BLaER1 treated with 17β-estradiol and CSF1 and Interleukin-3, amounts not matched to agents 10 nM and 100 nM (cell line): ENCODE data around the gene MYBPC2.

Experiments
- H3K27ac ChIP-seq, 11 experiments: shearing (Covaris generic); formaldehyde crosslinking; 2 replicates each; pipeline ENCODE4 v1.8.1; 2022
- H3K27me3 ChIP-seq, 11 experiments: shearing (Covaris generic); formaldehyde crosslinking; 2 replicates each; pipeline ENCODE4 v1.8.1; 2022
- H3K36me3 ChIP-seq, 11 experiments: shearing (Covaris generic); formaldehyde crosslinking; 2 replicates each; pipeline ENCODE4 v1.8.1; 2022
- H3K4me1 ChIP-seq, 10 experiments: shearing (Covaris generic); formaldehyde crosslinking; 2 replicates each; pipeline ENCODE4 v1.8.1; 2022
- H3K4me2 ChIP-seq, 11 experiments: shearing (Covaris generic); formaldehyde crosslinking; 2 replicates each; pipeline ENCODE4 v1.8.1; 2022
- H3K4me3 ChIP-seq, 10 experiments: shearing (Covaris generic); formaldehyde crosslinking; 2 replicates each; pipeline ENCODE4 v1.8.1; 2022
- H3K9ac ChIP-seq, 11 experiments: shearing (Covaris generic); formaldehyde crosslinking; 2 replicates each; pipeline ENCODE4 v1.8.1; 2022
- H3K9me3 ChIP-seq, 11 experiments: shearing (Covaris generic); formaldehyde crosslinking; replicated peaks in 1 of 11; 2 replicates each; pipeline ENCODE4 v1.8.1; 2022
- H4K20me1 ChIP-seq, 11 experiments: shearing (Covaris generic); formaldehyde crosslinking; 2 replicates each; pipeline ENCODE4 v1.8.1; 2022
- Cebpa-rat ChIP-seq, 11 experiments: shearing (Covaris generic); IDR thresholded peaks; 2 replicates each; pipeline ENCODE4 v1.8.1; 2022

Gene MYBPC2

DNA sequence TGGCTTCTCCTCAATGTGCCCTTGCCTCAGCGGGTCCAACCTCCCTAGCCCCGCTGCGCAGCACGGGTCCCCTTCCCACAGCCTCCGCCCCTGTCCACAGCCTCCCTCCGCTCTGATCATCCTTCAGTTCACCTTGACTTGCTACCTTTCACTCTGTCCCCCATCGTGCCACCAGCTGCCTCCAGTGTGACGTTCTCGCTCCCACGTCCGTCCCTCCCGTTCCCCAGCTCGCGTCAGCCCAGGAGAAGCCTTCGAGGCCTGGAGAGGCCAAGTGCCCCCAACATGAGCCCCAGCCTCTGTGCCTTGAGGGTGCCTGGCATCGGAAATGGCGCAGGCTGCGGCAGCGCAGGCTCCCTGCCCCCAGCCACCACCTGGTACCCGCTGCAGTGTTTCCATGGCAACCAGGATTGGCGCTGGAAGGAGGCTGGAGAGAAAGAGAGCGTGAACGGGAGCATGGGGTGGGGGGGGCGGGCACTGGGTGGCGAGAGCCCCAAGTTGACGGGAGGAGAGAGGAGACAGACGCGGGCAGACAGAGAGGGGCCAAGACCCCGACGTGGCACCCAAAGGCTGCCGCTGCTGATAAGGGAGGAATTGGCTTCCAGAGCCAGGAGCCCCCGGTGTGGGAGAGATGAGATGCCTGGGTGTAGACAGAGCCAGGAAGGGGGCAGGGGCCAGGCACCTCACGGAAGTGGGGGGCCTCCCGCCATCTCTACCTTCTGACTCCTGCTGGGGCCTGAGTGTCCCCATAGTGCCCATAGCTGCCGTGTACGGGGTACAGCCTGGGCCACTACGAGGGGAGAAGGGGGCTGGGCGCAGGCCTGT is 81.9 kb downstream of the MYBPC2 start:
- no peaks in the 10 kb centered on the region for H4K20me1 ChIP-seq
- no peak for TF ChIP-seq Cebpa-rat (IDR thresholded peaks at IDR 0.05)
- H3K4me2 ChIP-seq, result peak overlapping the region in 10 of 11 experiments; percentile 29 to 84 (median 74); a peak in 19 of 22 replicates
- H3K36me3 ChIP-seq, result peaks cover 0 to 15% (median 0%) of the 10 kb centered on the region in 11 experiments; a peak in 5 of 22 replicates
- no peaks in the 10 kb centered on the region for H3K27me3 ChIP-seq
- peak overlapping the region in 6 of 11 experiments; percentile 3 to 91 (median 69); a peak in 8 of 22 replicates for H3K27ac ChIP-seq
- peak overlapping the region in 10 of 11 experiments; percentile 10 to 61 (median 39); a peak in 10 of 22 replicates for H3K9ac ChIP-seq
- peaks cover 0 to 21% (median 13%) of the 10 kb centered on the region in 11 experiments; a peak in 15 of 22 replicates for H3K9me3 ChIP-seq
- H3K4me1 ChIP-seq, result peaks cover 18 to 55% (median 46%) of the 10 kb centered on the region in 10 experiments
- H3K4me3 ChIP-seq, result no peak overlapping the region

DNA sequence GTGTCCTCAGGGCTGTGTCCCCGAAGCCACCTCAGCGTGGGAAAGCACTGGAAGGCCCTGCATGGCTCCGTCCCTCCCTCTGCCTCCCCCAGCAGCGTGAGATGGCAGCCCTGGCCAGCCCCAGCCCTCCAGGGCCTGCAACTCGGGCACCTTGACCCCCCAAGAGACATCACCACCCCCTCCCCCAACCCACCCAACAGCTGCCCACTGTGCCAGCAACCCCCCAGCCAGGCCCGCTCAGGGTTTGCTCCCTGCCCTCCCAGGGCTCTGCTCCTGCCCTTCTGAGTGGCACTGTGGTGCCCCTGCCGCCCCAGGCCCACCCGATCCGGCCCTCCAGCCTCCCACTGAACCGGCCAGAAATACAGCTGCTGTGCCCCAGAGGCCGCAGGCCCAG is 82.5 kb downstream of the MYBPC2 start:
- H3K27me3 ChIP-seq, result no peaks in the 10 kb centered on the region
- peaks cover 12 to 49% (median 40%) of the 10 kb centered on the region in 10 experiments for H3K4me1 ChIP-seq
- peaks cover 0 to 21% (median 13%) of the 10 kb centered on the region in 11 experiments; a peak in 15 of 22 replicates for H3K9me3 ChIP-seq
- no peak for TF ChIP-seq Cebpa-rat (IDR thresholded peaks at IDR 0.05)
- H3K4me3 ChIP-seq, result no peak overlapping the region
- peak overlapping the region in 9 of 11 experiments; percentile 32 to 84 (median 75); a peak in 16 of 22 replicates for H3K4me2 ChIP-seq
- H3K27ac ChIP-seq, result peak overlapping the region in 2 of 11 experiments; percentile 32 to 36; a peak in 3 of 22 replicates
- peak overlapping the region in 2 of 11 experiments; percentile 24 to 41; a peak in 3 of 22 replicates for H3K9ac ChIP-seq
- no peaks in the 10 kb centered on the region for H4K20me1 ChIP-seq
- peaks cover 0 to 15% (median 0%) of the 10 kb centered on the region in 11 experiments; a peak in 5 of 22 replicates for H3K36me3 ChIP-seq
